ENCODE data around the gene KRTAP20-2.

KRTAP20-2 gene

GRCh38 chr21:30634906-30635305 is at the start of gene KRTAP20-2:
Gene KRTAP20-2, plus strand, starts transcription at chr21:30635206. Its CDS starts 58 bp downstream, at chr21:30635264.
- H3K27me3 ChIP-seq (ENCODE audit: control insufficient read depth, insufficient read depth, low read length), result no peaks in the 10 kb centered on the region
- no peak within 1 kb of the TSS for H3K4me3 ChIP-seq (ENCODE audit: low read depth, low read length)
- H3K27ac ChIP-seq (ENCODE audit: low read depth, low read length), result no peak within 1 kb of the TSS
- H3K4me1 ChIP-seq (ENCODE audit: control insufficient read depth, insufficient read depth, low read length), result no peaks in the 10 kb centered on the region
- no peaks in the 10 kb centered on the region for H3K9me3 ChIP-seq (ENCODE audit: control insufficient read depth, insufficient read depth, low read length)
- H3K9ac ChIP-seq (ENCODE audit: low read depth, low read length), result no peak within 1 kb of the TSS
- H3K36me3 ChIP-seq (ENCODE audit: control insufficient read depth, insufficient read depth, low read length), result no peaks in the 10 kb centered on the region

DNA sequence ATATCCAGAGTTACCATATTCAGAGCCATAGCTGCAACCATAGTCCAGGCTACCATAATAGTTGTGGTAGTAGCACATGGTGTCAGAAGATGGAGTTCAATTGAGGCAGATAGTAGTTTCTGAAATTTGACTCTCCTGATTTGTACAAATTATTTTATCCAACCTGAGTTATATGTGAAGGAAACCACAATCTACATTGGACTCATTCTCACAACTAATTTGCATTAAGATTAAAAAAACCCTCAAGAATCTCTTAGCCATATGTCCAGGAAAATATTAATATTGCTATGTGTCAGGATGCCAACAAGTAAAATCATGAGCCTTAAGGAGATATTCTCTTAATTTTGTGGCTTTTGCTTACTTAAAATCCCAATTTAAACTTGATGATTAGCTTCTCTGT is 44.7 kb upstream of the KRTAP20-2 start, which contains the start of gene KRTAP22-2:
KRTAP22-2 (minus strand) TSS at position 101 of the 400 bp plus-strand sequence.
- Histone ChIP-seq H3K9ac (ENCODE audit: low read depth, low read length) (no peak within 1 kb of the TSS), H3K36me3 (ENCODE audit: control insufficient read depth, insufficient read depth, low read length) (no peaks in the 10 kb centered on the region), H3K27me3 (ENCODE audit: control insufficient read depth, insufficient read depth, low read length) (no peaks in the 10 kb centered on the region), H3K27ac (ENCODE audit: low read depth, low read length) (no peak within 1 kb of the TSS), H3K4me3 (ENCODE audit: low read depth, low read length) (no peak within 1 kb of the TSS), H3K4me1 (ENCODE audit: control insufficient read depth, insufficient read depth, low read length) (no peaks in the 10 kb centered on the region), H3K9me3 (ENCODE audit: control insufficient read depth, insufficient read depth, low read length) (no peaks in the 10 kb centered on the region)

GRCh38 chr21:30592140-30592539 is 42.9 kb upstream of the KRTAP20-2 start, which contains the start of gene KRTAP6-3:
Gene KRTAP6-3, plus strand, starts transcription at chr21:30592440. Its CDS starts 6 bp downstream, at chr21:30592446.
- H3K36me3 ChIP-seq (ENCODE audit: control insufficient read depth, insufficient read depth, low read length), result no peaks in the 10 kb centered on the region
- H3K9me3 ChIP-seq (ENCODE audit: control insufficient read depth, insufficient read depth, low read length), result no peaks in the 10 kb centered on the region
- no peak within 1 kb of the TSS for H3K27ac ChIP-seq (ENCODE audit: low read depth, low read length)
- no peaks in the 10 kb centered on the region for H3K27me3 ChIP-seq (ENCODE audit: control insufficient read depth, insufficient read depth, low read length)
- H3K4me3 ChIP-seq (ENCODE audit: low read depth, low read length), result no peak within 1 kb of the TSS
- no peaks in the 10 kb centered on the region for H3K4me1 ChIP-seq (ENCODE audit: control insufficient read depth, insufficient read depth, low read length)
- no peak within 1 kb of the TSS for H3K9ac ChIP-seq (ENCODE audit: low read depth, low read length)

DNA sequence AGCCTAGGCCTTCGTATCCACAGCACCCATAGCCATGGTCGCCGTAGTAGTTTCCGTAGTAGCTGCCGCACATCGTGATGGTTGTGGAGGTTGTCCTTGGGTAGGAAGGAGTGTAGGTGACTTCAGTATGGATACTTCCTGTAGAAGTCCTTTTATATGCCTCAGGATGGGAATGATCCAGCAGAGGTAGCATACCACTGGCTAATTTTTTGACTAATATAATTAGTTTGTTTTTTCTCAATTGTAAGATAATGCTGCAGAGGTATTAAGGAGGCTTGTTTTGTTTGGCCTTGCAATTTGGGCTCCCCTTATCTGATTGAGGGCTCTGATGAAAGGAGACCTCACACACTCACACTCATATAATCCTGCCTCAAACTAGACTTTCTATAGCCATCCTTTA is 36.2 kb upstream of the KRTAP20-2 start, which contains the start of gene KRTAP6-2:
KRTAP6-2 (minus strand) TSS at position 101 of the 400 bp plus-strand sequence; CDS start at position 73, 28 bp downstream.
- no peak within 1 kb of the TSS for H3K4me3 ChIP-seq (ENCODE audit: low read depth, low read length)
- H3K9me3 ChIP-seq (ENCODE audit: control insufficient read depth, insufficient read depth, low read length), result no peaks in the 10 kb centered on the region; the same call in 1 of the 2 replicates
- H3K27ac ChIP-seq (ENCODE audit: low read depth, low read length), result no peak within 1 kb of the TSS
- no peaks in the 10 kb centered on the region for H3K36me3 ChIP-seq (ENCODE audit: control insufficient read depth, insufficient read depth, low read length)
- no peaks in the 10 kb centered on the region for H3K27me3 ChIP-seq (ENCODE audit: control insufficient read depth, insufficient read depth, low read length)
- H3K9ac ChIP-seq (ENCODE audit: low read depth, low read length), result no peak within 1 kb of the TSS
- H3K4me1 ChIP-seq (ENCODE audit: control insufficient read depth, insufficient read depth, low read length), result no peaks in the 10 kb centered on the region

DNA sequence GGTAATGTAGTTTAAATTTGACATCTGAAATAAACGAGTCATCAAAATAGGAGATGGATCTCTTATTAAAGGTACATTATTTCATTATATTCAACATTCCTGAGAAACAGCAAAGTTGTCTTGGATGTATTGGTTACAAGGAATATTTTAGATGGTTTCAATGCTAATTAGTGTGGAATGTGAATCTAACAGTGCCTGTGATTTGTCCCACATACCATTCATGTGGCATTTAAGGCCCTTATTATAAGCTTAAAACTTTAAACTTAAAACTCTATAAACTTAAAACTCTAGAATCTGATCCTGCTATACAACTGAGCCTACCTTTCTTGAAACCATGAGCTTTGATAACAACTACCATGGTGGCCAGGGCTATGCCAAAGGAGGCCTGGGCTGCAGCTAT is 34.2 kb upstream of the KRTAP20-2 start, which contains the start of gene KRTAP22-1:
KRTAP22-1 (plus strand) TSS at position 301 of the 400 bp plus-strand sequence.
- no peaks in the 10 kb centered on the region; the same call in 1 of the 2 replicates for H3K9me3 ChIP-seq (ENCODE audit: control insufficient read depth, insufficient read depth, low read length)
- H3K9ac ChIP-seq (ENCODE audit: low read depth, low read length), result no peak within 1 kb of the TSS
- H3K36me3 ChIP-seq (ENCODE audit: control insufficient read depth, insufficient read depth, low read length), result no peaks in the 10 kb centered on the region
- H3K4me1 ChIP-seq (ENCODE audit: control insufficient read depth, insufficient read depth, low read length), result no peaks in the 10 kb centered on the region
- H3K27ac ChIP-seq (ENCODE audit: low read depth, low read length), result no peak within 1 kb of the TSS
- H3K4me3 ChIP-seq (ENCODE audit: low read depth, low read length), result no peak within 1 kb of the TSS
- H3K27me3 ChIP-seq (ENCODE audit: control insufficient read depth, insufficient read depth, low read length), result no peaks in the 10 kb centered on the region

- Histone ChIP-seq H3K9me3 (ENCODE audit: control insufficient read depth, insufficient read depth, low read length) (0 out of 2 replicates have a peak, but pooled peaks cover under 1% of the 10 kb centered on the region), H3K27me3 (ENCODE audit: control insufficient read depth, insufficient read depth, low read length) (no peaks in the 10 kb centered on the region), H3K4me1 (ENCODE audit: control insufficient read depth, insufficient read depth, low read length) (no peaks in the 10 kb centered on the region), H3K27ac (ENCODE audit: low read depth, low read length) (no peak overlapping the region), H3K9ac (ENCODE audit: low read depth, low read length) (no peak overlapping the region), H3K4me3 (ENCODE audit: low read depth, low read length) (no peak overlapping the region), H3K36me3 (ENCODE audit: control insufficient read depth, insufficient read depth, low read length) (no peaks in the 10 kb centered on the region)
Observed at GRCh38 chr21:30605968-30606367, 29.0 kb upstream of the KRTAP20-2 start.

GRCh38 chr21:30612132-30612531 is 22.9 kb upstream of the KRTAP20-2 start:
- Histone ChIP-seq H3K9ac (ENCODE audit: low read depth, low read length) (no peak overlapping the region), H3K9me3 (ENCODE audit: control insufficient read depth, insufficient read depth, low read length) (peaks cover 7% of the 10 kb centered on the region; the same call in 1 of the 2 replicates), H3K4me3 (ENCODE audit: low read depth, low read length) (no peak overlapping the region), H3K4me1 (ENCODE audit: control insufficient read depth, insufficient read depth, low read length) (no peaks in the 10 kb centered on the region), H3K36me3 (ENCODE audit: control insufficient read depth, insufficient read depth, low read length) (no peaks in the 10 kb centered on the region), H3K27me3 (ENCODE audit: control insufficient read depth, insufficient read depth, low read length) (no peaks in the 10 kb centered on the region), H3K27ac (ENCODE audit: low read depth, low read length) (no peak overlapping the region)

- Histone ChIP-seq H3K9ac (ENCODE audit: low read depth, low read length) (no peak within 1 kb of the TSS), H3K36me3 (ENCODE audit: control insufficient read depth, insufficient read depth, low read length) (no peaks in the 10 kb centered on the region), H3K27me3 (ENCODE audit: control insufficient read depth, insufficient read depth, low read length) (no peaks in the 10 kb centered on the region), H3K4me3 (ENCODE audit: low read depth, low read length) (no peak within 1 kb of the TSS), H3K27ac (ENCODE audit: low read depth, low read length) (no peak within 1 kb of the TSS), H3K9me3 (ENCODE audit: control insufficient read depth, insufficient read depth, low read length) (peaks cover 7% of the 10 kb centered on the region; the same call in 1 of the 2 replicates), H3K4me1 (ENCODE audit: control insufficient read depth, insufficient read depth, low read length) (no peaks in the 10 kb centered on the region)
Observed at GRCh38 chr21:30613836-30614235, 21.2 kb upstream of the KRTAP20-2 start, which contains the start of gene KRTAP6-1. Gene KRTAP6-1, minus strand, starts transcription at chr21:30613930. Its CDS starts 26 bp downstream, at chr21:30613904.

DNA sequence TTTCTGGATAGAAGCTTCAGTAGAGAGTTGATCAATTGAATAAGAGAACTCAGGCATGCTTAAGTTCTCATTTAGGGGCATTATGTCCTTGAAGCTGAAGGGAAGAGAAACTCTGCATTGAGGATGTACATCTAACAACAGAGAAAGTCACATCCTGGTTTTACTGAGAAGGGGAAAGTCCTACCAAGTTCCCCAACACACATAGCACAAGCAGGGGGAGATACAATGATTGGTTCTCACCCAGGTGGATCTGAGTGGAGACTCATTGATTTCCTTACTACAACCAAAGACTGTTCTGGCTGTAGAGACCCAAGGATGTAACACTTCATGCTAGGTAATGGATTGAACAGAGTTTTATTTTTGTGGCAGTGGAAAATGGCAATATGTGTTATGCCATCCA is 19.8 kb upstream of the KRTAP20-2 start:
- no peaks in the 10 kb centered on the region for H3K27me3 ChIP-seq (ENCODE audit: control insufficient read depth, insufficient read depth, low read length)
- H3K4me3 ChIP-seq (ENCODE audit: low read depth, low read length), result no peak overlapping the region
- H3K4me1 ChIP-seq (ENCODE audit: control insufficient read depth, insufficient read depth, low read length), result no peaks in the 10 kb centered on the region
- no peak overlapping the region for H3K9ac ChIP-seq (ENCODE audit: low read depth, low read length)
- H3K36me3 ChIP-seq (ENCODE audit: control insufficient read depth, insufficient read depth, low read length), result no peaks in the 10 kb centered on the region
- H3K27ac ChIP-seq (ENCODE audit: low read depth, low read length), result no peak overlapping the region
- H3K9me3 ChIP-seq (ENCODE audit: control insufficient read depth, insufficient read depth, low read length), result peaks cover 7% of the 10 kb centered on the region; the same call in 1 of the 2 replicates

- no peaks in the 10 kb centered on the region for H3K27me3 ChIP-seq (ENCODE audit: control insufficient read depth, insufficient read depth, low read length)
- H3K4me1 ChIP-seq (ENCODE audit: control insufficient read depth, insufficient read depth, low read length), result no peaks in the 10 kb centered on the region
- no peak within 1 kb of the TSS for H3K27ac ChIP-seq (ENCODE audit: low read depth, low read length)
- no peak within 1 kb of the TSS for H3K4me3 ChIP-seq (ENCODE audit: low read depth, low read length)
- H3K36me3 ChIP-seq (ENCODE audit: control insufficient read depth, insufficient read depth, low read length), result no peaks in the 10 kb centered on the region
- H3K9me3 ChIP-seq (ENCODE audit: control insufficient read depth, insufficient read depth, low read length), result peaks cover 9% of the 10 kb centered on the region; the same call in 1 of the 2 replicates
- H3K9ac ChIP-seq (ENCODE audit: low read depth, low read length), result no peak within 1 kb of the TSS
Observed at GRCh38 chr21:30616125-30616524, 18.9 kb upstream of the KRTAP20-2 start, which contains the start of gene KRTAP20-1. Gene KRTAP20-1, plus strand, starts transcription at chr21:30616425. Its CDS starts 30 bp downstream, at chr21:30616455.

DNA sequence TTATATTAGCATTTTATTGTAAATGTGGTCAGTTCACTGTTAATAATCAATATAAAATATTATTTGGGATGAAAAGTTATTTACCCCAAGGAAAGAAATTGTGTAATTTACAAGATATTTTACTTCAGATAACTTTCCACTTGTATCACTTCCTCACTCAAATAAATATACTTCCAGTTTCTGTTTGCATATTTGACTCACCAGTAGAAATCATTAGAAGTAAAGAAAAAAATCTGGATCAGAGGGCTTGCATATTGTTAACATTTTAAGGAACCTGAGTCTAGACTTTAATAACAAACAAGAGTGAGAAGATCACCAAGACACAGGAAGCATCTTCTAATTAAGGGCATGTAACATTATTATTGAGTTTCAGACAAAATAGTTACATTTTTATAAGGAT is 14.9 kb upstream of the KRTAP20-2 start:
- H3K9ac ChIP-seq (ENCODE audit: low read depth, low read length), result no peak overlapping the region
- H3K4me1 ChIP-seq (ENCODE audit: control insufficient read depth, insufficient read depth, low read length), result no peaks in the 10 kb centered on the region
- no peaks in the 10 kb centered on the region for H3K27me3 ChIP-seq (ENCODE audit: control insufficient read depth, insufficient read depth, low read length)
- H3K27ac ChIP-seq (ENCODE audit: low read depth, low read length), result no peak overlapping the region
- H3K36me3 ChIP-seq (ENCODE audit: control insufficient read depth, insufficient read depth, low read length), result no peaks in the 10 kb centered on the region
- no peak overlapping the region for H3K4me3 ChIP-seq (ENCODE audit: low read depth, low read length)
- H3K9me3 ChIP-seq (ENCODE audit: control insufficient read depth, insufficient read depth, low read length), result peaks cover 16% of the 10 kb centered on the region

Data from HUES48 (cell line).